Thoracic aorta (tissue), 2 donors: ENCODE measurements around the gene RPL32. TPM values are rescaled to one million over a fixed set of nuclear protein-coding genes. Genes with fewer than 3 reads are reported as not detected.

Source experiments
- ATAC-seq: fragments of 150-250 bp; one replicate; pipeline ENCODE4 v1.8.0; 2017; ENCODE audit warnings: low read depth; ENCODE audit not compliant: insufficient number of reproducible peaks, low FRiP score
- DNase-seq: peaks from one replicate; pipeline ENCODE4 v3.0.0-alpha.2; 2020; ENCODE audit warnings: low spot score
- H3K27ac ChIP-seq, 2 donors: fragments of 200-600 bp; sonication (generic); 1 replicate in 1 of 2; 2 replicates in 1 of 2; pipeline ENCODE4 v1.5.1; 2016; ENCODE audit warnings: mild to moderate bottlenecking in 2 of 2, moderate library complexity in 2 of 2
- H3K27me3 ChIP-seq: fragments of 200-600 bp; sonication (generic); replicated peaks from 2 replicates; pipeline ENCODE4 v1.6.0; 2016; ENCODE audit warnings: mild to moderate bottlenecking; ENCODE audit not compliant: insufficient read depth
- H3K36me3 ChIP-seq: fragments of 200-600 bp; sonication (generic); one replicate; pipeline ENCODE4 v1.5.1; 2016
- H3K4me1 ChIP-seq, 2 donors: fragments of 200-600 bp; sonication (generic); 1 replicate in 1 of 2; 2 replicates in 1 of 2; pipeline versions ENCODE4 v1.5.1 to v1.6.0; 2016; ENCODE audit warnings: low read depth in 2 of 2, mild to moderate bottlenecking in 1 of 2; ENCODE audit not compliant: control insufficient read depth in 1 of 2
- H3K4me3 ChIP-seq: fragments of 200-600 bp; sonication (generic); 2 replicates; pipeline ENCODE4 v1.5.1; 2016; ENCODE audit warnings: mild to moderate bottlenecking
- H3K9me3 ChIP-seq: fragments of 200-600 bp; sonication (generic); 2 replicates; pipeline ENCODE4 v1.5.1; 2016
- CTCF ChIP-seq: fragments of 200-600 bp; sonication (generic); IDR thresholded peaks from one replicate; pipeline ENCODE4 v1.5.1; 2019; ENCODE audit warnings: antibody characterized with exemption
- total RNA-seq, 2 donors: library from RNA; depleted of rRNA; stranded (reverse); fragments of >200 nt; gene quantifications; one replicate each; pipeline versions ENCODE4 v1.1.0 to v1.2.3, GENCODE V29; 2016

Gene RPL32
- total RNA-seq, 2 donors from 2014 or later, result 455 to 867 TPM

DNA sequence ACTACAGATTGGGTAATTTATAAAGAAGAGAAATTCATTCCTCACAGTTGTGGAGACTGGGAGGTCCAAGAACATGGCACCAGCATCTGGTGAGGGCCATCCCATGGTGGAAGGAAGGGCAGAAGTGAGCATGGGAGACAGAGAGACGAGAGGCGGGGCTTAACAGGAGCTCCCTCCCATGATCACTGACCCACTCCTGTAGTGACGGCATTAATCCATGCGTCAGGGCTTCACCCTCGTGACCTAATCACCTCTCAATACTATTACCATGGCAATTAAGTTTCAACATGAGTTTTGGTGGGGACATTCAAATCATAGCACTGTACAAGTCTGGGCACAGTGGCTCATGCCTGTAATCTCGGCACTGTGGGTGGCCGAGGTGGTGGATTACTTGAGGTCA lies 17.1 kb downstream of the RPL32 start:
- ATAC-seq, result no peak
- Histone ChIP-seq H3K4me3 (no peak overlapping the region), H3K27me3 (no peaks in the 10 kb centered on the region), H3K9me3 (no peaks in the 10 kb centered on the region), H3K36me3 (peaks cover 42% of the 10 kb centered on the region), H3K27ac (no peak overlapping the region), H3K4me1 (no peaks in the 10 kb centered on the region)
- no peak for DNase-seq
- TF ChIP-seq CTCF, result no peak

DNA sequence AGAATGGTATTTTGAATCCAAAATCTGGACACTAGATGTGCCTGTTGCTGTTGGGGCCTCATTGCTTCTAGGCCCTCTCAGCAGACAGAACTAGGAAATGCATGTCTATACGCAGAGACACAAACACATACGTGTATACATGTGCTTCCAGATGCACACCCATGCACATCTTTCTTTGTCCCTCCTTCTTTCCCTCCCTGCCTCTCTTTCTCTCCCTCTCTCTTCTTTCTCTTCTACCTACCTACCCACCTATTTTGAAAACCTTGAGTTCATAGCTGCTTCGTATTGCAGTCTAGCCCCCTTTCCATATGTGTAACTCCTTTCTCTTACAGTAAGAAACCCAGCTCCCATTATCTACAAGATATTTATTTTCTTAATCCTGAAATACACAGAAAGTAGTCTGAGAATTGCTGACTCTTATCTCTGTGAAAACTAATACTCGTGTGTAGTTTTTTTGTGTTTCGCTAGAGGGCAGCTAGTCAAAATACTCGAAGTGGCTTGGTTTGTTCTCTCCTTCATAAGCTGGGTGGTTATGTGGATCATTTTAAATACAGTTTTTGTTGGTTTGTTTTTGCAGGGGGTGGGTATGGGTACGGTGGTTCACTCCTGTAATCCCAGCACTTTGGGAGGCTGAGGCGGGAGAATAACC lies 18.5 kb downstream of the RPL32 start:
- no peak for ATAC-seq
- no peak for TF ChIP-seq CTCF

DNA sequence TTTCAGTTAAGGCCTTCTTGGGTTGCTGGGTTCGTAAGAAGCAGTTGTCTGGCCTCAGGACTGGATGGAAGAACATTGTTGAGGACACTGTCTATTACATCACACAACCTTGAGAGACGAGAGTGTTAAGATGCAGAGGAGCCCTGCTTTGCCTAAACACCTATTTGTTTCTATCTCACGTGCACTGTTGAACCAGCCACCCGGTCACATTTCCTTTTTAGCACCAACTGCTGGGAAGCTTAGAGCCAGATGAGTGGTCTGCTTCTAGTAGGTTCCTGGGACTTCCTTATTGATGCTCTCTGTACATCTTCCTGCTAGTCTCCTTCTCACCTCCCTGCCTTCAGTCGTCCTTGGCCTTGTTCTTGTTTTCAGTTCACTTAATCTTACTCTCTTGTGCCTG lies 22.6 kb downstream of the RPL32 start:
- no peak for ATAC-seq
- Histone ChIP-seq H3K4me1 (no peaks in the 10 kb centered on the region), H3K4me3 (no peak overlapping the region), H3K9me3 (no peaks in the 10 kb centered on the region), H3K36me3 (peaks cover 45% of the 10 kb centered on the region), H3K27me3 (no peaks in the 10 kb centered on the region), H3K27ac (no peak overlapping the region)
- DNase-seq, result no peak
- TF ChIP-seq CTCF, result no peak

More for the DNA sequence above, 18.5 kb downstream of the RPL32 start:
- DNase-seq, result no peak
- no peak overlapping the region for H3K4me3 ChIP-seq
- H3K27me3 ChIP-seq, result no peaks in the 10 kb centered on the region
- H3K4me1 ChIP-seq, result no peaks in the 10 kb centered on the region
- peaks cover 37% of the 10 kb centered on the region for H3K36me3 ChIP-seq
- no peak overlapping the region for H3K27ac ChIP-seq
- no peaks in the 10 kb centered on the region for H3K9me3 ChIP-seq

DNA sequence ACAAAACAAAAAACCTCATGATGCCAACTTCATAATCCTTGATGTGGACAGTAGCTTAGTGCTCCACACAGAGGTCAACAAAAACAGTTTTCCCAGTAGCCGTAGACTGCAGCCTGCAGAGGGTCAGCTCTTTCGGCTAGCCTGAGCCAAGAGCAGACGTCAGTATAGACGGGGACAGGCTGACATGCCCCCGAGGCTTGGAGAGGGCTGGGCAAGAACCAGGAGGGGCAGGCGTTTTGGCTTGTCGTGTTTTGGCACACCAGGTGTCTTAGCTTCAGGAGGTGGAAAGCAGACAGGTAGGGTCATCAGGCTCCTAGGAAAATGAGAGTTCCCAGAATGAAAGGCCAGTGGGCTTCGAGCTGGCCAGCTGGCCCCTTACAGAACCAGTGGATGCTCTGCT lies 23.1 kb downstream of the RPL32 start:
- ATAC-seq, result no peak

GRCh38 chr3:12817343-12817710 lies 24.0 kb downstream of the RPL32 start:
- H3K27me3 ChIP-seq, result no peaks in the 10 kb centered on the region
- peaks cover 53% of the 10 kb centered on the region for H3K36me3 ChIP-seq
- ATAC-seq, result no peak

More for the DNA sequence above, 23.1 kb downstream of the RPL32 start:
- H3K4me1 ChIP-seq, result no peaks in the 10 kb centered on the region
- no peaks in the 10 kb centered on the region for H3K9me3 ChIP-seq
- H3K27ac ChIP-seq, result no peak overlapping the region
- DNase-seq, result no peak
- H3K27me3 ChIP-seq, result no peaks in the 10 kb centered on the region
- H3K4me3 ChIP-seq, result no peak overlapping the region
- H3K36me3 ChIP-seq, result peaks cover 50% of the 10 kb centered on the region
- TF ChIP-seq CTCF, result no peak

More at GRCh38 chr3:12817343-12817710, 24.0 kb downstream of the RPL32 start:
- TF ChIP-seq CTCF, result no peak
- Histone ChIP-seq H3K4me1 (no peaks in the 10 kb centered on the region), H3K4me3 (no peak overlapping the region), H3K9me3 (no peaks in the 10 kb centered on the region), H3K27ac (no peak overlapping the region)
- DNase-seq, result no peak
